ENCODE data around the gene DCUN1D3. TPM values are rescaled to one million over a fixed set of nuclear protein-coding genes. Genes with fewer than 3 reads are reported as not detected.
A peak's percentile ranks its signal among the peaks of the same experiment; 100 is the strongest.
"Not testable (repeated sequence)": the region's sequence is repeated elsewhere in the genome, so short reads cannot be mapped to it uniquely, and the experiment has no call there.

DCUN1D3 gene
- 10.3 TPM for total RNA-seq

GRCh38 chr16:20900299-20901067 is at the start of gene DCUN1D3, which contains the start of gene LYRM1:
TSS of gene DCUN1D3 (minus strand) at chr16:20900358. CDS start at chr16:20862538, 37,820 bp downstream.
TSS of gene LYRM1 (plus strand) at chr16:20900771. CDS start at chr16:20915556, 14,785 bp downstream.
- peak; percentile 99 for DNase-seq

- DNase-seq: no peak
These were observed 49.5 kb upstream of the DCUN1D3 start for GRCh38 chr16:20949660-20950059.

- DNase-seq: no peak
These were observed 48.3 kb upstream of the DCUN1D3 start for GRCh38 chr16:20948444-20948843.

DNA sequence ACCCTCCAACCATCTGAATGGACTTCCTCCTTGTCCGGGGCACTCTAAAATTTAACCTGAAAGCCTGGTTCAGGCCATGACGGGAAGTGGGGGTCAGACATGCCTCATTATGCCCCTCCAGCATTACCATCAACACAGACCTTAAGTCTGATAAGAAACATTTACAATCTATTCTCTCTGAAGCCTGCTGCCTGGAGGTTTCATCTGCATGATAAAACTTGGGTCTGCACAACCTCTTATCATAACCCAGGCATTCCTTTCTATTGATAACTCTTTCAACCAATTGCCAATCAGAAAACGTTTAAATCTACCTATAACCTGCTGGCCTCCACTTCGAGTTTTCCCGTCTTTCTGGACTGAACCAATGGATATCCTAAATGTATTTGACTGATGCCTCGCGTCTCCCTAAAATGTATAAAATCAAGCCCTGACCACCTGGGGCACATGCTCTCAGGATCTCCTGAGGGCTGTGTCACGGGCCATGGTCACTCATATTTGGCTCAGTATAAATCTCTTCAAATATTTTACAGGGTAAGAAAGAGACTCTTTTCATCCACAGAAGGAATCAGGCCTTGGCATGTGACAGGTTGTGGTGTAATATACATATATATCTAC is 46.0 kb upstream of the DCUN1D3 start:
- no peak for DNase-seq

- not testable (repeated sequence) for DNase-seq
These were observed 45.4 kb upstream of the DCUN1D3 start for GRCh38 chr16:20945575-20945875.

- no peak for DNase-seq
These were observed 44.9 kb upstream of the DCUN1D3 start for GRCh38 chr16:20944861-20945574.

DNA sequence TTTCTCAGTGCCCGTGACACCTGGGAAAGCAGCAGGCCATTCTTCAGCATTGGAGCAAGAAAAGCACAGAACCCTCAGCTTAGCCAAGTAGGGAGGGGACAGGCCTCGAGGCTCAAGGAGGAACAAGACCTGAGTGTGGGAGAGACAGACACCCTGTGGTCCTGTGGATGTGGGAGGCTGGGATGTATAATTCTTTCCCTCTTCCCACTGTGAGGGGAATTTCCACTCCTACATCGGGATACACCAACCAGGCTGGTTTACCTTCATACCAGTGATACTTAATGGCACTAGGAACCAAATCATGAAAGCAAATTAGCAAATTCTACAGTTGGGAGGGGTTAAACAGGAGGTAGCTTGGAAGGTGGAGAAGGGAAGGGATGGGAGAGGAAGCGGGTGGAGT is 42.1 kb upstream of the DCUN1D3 start:
- DNase-seq: no peak

- DNase-seq: no peak
These were observed 41.4 kb upstream of the DCUN1D3 start for GRCh38 chr16:20941636-20941926.

DNA sequence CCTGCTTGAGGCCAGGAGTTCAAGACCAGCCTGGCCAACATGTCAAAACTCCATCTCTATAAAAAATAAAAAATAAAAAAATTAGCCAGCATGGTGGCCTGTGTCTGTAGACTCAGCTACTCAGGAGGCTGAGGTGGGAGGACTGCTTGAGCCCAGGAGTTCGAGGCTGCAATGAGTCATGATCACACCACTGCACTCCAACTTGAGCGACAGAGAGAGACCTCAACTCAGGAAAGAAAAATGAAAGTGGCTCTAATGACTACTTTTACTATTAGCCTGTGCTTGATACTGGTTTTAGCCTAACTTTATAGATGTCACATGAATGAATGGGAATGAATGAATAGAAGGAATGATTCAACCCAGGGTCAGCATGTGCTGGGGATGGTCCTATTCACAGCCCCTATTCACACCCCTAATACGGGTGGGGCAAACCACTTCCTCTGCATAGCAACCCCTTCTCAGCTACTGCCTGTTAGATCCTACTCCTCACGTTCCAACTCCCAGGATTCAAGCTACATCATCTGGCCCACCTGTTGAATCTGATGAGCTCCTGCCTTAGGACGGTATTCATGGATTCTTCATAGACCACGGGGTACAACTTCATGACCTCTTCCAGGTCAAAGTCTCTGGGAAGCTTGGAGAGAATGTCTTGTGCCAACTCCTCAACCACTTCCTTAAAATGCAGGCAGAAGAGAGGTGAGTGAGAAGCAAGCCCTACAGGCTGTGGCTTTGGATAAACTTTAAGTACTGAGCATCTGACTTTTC is 40.9 kb upstream of the DCUN1D3 start:
- DNase-seq: no peak

- DNase-seq: no peak
These were observed 39.5 kb upstream of the DCUN1D3 start for GRCh38 chr16:20939611-20940010.

DNA sequence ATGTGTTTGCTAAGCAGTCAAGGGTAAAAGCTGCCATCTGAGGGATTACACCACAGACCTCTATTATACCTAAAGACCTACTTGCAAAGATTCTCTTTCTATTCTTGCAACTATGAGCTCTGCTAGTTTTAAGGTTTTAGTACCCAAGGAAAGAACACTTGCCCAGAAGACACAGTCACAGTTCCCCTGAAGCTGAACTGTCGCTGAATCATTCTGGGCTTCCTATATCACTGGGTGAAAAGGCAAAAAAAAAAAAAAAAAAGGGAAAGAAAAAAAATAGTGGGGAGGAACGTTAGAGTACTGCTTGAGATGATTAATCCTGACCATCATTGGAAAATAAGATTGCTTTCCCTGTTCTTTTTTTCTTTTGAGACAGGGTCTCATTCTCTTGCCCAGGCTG is 38.3 kb upstream of the DCUN1D3 start:
- DNase-seq: no peak

- DNase-seq: no peak
These were observed 37.6 kb upstream of the DCUN1D3 start for GRCh38 chr16:20937736-20938135.

DNA sequence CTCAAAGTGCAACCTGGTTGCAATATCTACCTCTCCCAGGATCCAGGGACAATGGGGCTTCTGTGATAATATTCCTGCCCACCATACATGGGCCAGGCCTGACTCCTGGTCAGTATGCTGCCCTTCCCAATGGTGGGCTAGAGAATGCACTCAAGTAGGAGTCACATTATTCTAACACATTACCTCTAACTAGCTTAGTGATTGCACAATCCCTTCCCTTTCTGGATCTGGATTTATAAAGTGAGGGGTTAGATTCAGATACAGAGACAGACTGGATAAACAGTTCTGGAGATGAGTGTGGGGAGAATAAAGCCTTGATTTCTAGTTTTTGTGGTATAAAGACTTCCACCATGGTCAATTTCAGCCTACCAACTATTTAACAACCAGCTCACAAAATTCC is 33.4 kb upstream of the DCUN1D3 start:
- DNase-seq: no peak

DNA sequence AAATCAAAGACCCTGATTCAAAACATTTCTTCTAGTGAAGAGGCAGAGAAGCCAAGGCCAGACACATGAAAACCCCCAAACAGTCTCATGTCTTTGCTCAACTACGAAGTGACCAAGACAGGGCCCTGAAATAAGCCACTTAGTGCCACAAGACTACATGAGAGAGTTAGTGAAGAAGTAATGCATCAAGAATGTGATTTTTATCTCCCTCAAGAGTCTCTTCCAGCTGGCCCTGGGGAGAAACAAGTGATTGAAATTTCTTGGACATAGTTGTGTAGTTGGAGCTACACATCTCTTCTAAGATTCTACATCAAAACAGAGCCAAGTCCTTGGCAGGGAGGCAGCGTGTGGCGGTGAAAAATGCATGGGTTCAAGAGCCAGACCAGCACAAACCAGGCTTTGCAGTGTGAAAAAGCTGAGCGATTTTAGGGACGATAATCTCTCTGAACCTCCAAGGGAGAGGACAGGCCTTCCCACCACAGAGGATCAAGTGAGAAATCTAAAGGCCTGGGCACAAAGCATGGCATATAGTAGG is 31.0 kb upstream of the DCUN1D3 start:
- DNase-seq: no peak

- no peak for DNase-seq
These were observed 30.2 kb upstream of the DCUN1D3 start for GRCh38 chr16:20930365-20930690.

GRCh38 chr16:20929676-20930364 is 29.7 kb upstream of the DCUN1D3 start:
- DNase-seq: peak; percentile 43

DNA sequence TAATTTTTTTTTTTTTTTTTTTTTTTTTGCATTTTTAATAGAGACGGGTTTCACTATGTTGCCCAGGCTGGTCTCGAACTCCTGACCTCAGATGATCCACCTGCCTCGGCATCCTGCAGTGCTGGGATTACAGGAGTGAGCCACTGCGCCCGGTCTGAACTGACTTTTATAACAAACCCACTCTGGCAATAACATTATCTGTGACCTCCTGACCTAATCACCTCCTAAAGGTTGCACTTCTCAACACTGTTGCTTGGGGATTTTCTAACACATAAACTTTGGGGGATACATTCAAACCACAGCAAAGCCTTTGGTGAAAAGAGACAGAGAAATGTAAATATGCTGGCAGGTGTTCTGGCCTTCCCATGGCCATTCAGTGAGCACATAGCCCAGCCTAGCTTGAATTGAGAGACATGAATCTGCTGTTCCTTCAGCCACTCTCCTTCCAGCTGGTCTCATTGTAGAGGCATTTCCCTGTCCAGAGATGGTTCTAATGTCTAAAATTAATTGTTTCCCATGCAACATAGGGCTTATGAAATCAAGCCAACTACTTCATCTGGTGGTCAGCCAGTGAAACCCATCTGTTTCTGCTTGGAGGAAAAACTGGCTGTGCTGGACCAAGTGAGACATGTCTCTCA is 28.7 kb upstream of the DCUN1D3 start:
- peak; percentile 60 for DNase-seq

DNA sequence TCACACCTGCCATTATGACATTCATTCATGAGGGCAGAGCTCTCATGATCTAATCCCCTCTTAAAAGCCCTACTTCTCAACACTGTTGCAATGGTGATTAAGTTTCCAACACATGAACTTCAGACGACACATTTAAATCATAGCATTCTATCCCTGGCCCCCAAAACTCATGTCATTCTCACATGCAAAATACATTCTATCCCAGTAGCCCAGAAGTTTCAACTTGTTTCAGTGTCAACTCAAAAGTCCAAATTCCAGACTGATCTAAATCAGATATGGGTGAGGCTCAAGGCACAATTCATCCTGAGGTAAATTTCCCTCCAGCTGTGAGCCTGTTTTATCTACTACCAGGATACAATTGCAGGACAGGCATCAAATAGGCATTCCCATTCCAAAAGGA is 25.6 kb upstream of the DCUN1D3 start:
- no peak for DNase-seq

DNA sequence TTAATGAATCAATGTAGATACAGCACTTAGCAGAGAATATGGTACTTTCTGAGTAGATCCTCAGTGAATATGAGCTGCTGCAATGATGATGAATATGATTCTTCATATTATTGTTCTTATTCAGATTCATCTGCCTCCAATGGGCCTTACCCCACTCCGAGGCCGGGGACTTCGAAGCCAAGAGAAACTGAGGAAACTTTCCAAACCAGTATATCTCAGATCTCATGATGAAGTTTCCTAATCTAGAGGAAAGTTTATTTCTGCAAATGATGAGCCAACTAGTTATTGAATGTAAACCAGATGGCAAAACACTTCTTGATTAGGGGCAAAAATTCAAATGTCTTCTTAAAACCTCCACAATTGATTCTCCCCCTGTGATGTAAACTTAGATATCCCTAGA is 23.7 kb upstream of the DCUN1D3 start:
- no peak for DNase-seq

DNA sequence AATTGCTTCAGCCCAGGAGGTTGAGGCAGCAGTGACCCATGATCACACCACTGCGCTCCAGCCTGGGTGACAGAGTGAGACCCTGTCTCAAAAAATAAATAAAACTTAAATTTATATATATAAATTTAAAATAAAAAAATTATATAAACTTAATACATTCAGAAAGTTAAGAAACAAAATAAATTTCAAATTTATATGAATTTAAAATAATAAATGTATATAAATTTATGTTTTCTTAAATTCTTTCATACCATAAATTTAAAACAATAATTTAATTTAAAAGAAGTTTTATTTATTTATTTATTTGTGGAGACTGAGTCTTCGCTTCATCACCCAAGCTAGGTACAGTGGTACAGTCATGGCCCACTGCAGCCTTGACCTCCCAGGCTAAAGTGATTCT is 20.6 kb upstream of the DCUN1D3 start:
- DNase-seq: no peak

DNA sequence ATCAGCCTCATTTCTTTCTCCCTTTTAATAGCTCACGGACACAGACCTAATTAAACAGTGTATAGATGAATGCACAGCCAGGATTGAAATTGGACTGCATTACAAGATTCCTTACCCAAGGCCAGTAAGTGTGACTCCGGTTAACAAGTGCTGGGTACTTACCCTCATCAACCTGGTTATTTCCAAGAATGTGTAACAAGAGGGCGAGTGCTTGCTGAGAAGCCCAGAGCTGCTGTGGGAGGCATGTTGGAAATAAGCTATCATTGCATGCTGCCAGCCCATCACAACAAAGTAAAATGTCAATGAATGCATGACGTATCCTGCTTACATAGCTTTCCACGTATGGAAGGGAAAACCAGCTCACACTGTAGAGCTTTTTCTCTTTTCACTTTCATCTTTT is 19.9 kb upstream of the DCUN1D3 start:
- DNase-seq: no peak

All from tongue (tissue), 2 donors.